ENCODE measurements around the gene MAPK13.
"Not testable (repeated sequence)": the region's sequence is repeated elsewhere in the genome, so short reads cannot be mapped to it uniquely, and the experiment has no call there.

Gene MAPK13

DNA sequence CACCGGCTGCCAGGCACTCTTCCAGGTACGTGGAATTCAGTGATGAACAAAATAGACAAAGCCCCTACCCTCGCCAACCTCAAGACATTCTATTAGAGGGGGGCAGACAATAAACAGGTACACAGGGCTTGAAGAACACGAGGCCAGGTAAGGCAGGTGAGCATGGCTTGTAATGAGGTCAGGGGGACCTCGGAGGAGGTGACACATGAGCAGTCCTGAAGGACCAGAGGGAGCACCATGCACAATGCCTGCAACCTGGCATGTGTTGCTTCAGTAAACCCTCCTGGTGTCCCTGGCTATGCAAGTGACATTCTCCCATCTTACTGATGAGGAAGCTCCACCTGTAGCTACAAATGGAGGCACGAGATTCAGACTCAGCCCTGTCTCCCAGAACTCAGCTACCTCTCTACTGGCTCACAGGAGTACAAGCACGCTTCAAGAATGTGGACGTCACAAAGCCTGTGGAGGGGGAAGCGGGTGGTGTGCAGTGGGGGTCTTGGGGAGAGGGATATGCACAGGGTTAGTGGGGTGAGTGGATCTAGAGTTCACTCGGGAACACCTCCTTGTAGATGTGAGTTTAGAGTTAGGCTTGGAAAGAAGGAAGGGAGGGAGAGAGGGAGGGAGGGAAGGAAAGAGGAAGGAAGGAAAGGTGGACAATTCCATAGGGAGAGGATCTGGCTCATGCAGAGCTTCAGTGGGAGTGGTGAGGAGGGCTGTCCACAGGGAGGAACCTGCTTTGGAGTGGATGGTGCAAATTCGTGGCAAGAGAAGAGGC, 7.6 kb upstream of the MAPK13 start:
- Histone ChIP-seq H3K9ac (ENCODE audit: low read depth, low read length, poor library complexity, severe bottlenecking) (peak overlapping the region; percentile 60), H4K20me1 (ENCODE audit: insufficient read depth, low read length, poor library complexity, severe bottlenecking) (no peaks in the 10 kb centered on the region), H3K27me3 (ENCODE audit: insufficient read depth, low read length, poor library complexity, severe bottlenecking) (no peaks in the 10 kb centered on the region), H3K4me1 (ENCODE audit: insufficient read depth, low read length, poor library complexity, severe bottlenecking) (peaks cover 73% of the 10 kb centered on the region), H2AFZ (ENCODE audit: low read length) (no peak overlapping the region), H3K36me3 (ENCODE audit: insufficient read depth, low read length) (0 out of 2 replicates have a peak, but pooled peaks cover 4% of the 10 kb centered on the region), H3K9me2 (replicated peaks; ENCODE audit: low read depth, low read length) (no peaks in the 10 kb centered on the region), H3K9me3 (ENCODE audit: insufficient read depth, low read depth, low read length) (no peaks in the 10 kb centered on the region), H3K4me2 (ENCODE audit: low read depth, low read length, poor library complexity, severe bottlenecking) (no peak overlapping the region), H3F3A (ENCODE audit: low read depth) (peaks cover 11% of the 10 kb centered on the region; the same call in 1 of the 2 replicates), H3K79me2 (ENCODE audit: insufficient read depth, low read length) (0 out of 2 replicates have a peak, but pooled peaks cover under 1% of the 10 kb centered on the region), H3K4me3 (ENCODE audit: low read length, poor library complexity, severe bottlenecking) (no peak overlapping the region)
- no peak for TF ChIP-seq EZH2phosphoT487 (IDR thresholded peaks at IDR 0.05; ENCODE audit: borderline replicate concordance)
- TF ChIP-seq, protein P1, sequence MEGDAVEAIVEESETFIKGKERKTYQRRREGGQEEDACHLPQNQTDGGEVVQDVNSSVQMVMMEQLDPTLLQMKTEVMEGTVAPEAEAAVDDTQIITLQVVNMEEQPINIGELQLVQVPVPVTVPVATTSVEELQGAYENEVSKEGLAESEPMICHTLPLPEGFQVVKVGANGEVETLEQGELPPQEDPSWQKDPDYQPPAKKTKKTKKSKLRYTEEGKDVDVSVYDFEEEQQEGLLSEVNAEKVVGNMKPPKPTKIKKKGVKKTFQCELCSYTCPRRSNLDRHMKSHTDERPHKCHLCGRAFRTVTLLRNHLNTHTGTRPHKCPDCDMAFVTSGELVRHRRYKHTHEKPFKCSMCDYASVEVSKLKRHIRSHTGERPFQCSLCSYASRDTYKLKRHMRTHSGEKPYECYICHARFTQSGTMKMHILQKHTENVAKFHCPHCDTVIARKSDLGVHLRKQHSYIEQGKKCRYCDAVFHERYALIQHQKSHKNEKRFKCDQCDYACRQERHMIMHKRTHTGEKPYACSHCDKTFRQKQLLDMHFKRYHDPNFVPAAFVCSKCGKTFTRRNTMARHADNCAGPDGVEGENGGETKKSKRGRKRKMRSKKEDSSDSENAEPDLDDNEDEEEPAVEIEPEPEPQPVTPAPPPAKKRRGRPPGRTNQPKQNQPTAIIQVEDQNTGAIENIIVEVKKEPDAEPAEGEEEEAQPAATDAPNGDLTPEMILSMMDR (conservative IDR thresholded peaks at IDR 0.05; ENCODE audit: low read length) = no peak

DNA sequence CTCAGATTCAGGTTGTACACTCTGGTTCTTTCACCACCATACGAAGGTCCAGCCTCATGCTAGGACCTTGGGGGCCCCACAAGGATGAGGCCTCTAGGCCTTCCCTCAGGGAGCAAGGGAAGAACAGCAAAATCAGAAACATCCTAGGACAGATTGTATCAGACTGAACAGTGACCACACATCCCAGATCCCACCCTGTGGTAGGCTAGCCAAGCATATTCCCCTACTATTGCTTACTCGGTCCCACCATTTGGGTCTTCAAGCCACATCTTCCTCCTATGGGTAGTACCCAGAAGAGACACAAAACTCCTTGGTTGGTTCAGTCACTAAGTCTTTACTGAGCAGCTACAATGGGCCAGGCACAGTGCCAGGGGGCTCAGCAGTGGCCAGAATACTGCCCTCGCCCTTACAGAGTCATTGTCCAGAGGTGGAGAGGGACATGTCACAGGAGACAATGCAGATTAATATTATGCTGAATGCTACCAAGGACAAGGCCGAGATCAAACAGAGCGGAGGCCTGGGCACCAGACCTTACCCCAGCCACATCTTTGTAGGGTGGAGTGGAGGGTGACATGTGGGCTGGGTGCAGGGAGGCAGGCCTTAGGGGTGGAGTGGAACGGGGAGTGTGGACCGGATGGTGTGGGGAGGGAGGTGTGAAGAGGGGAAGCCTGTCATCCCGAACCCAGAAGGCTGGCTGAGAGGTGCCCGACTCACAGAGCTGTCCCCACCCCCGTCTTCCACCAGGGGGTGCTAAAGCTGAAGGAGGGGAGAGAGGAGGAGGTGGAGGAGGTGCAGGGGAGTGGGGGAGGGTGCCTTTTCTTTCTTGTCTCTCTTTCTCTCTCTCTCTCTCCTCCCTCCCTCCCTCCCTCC, 6.8 kb upstream of the MAPK13 start:
- peaks cover 73% of the 10 kb centered on the region for H3K4me1 ChIP-seq (ENCODE audit: insufficient read depth, low read length, poor library complexity, severe bottlenecking)
- H2AFZ ChIP-seq (ENCODE audit: low read length) = no peak overlapping the region
- H3K27me3 ChIP-seq (ENCODE audit: insufficient read depth, low read length, poor library complexity, severe bottlenecking) = no peaks in the 10 kb centered on the region
- peak overlapping the region; percentile 35 for H3K4me2 ChIP-seq (ENCODE audit: low read depth, low read length, poor library complexity, severe bottlenecking)
- H3F3A ChIP-seq (ENCODE audit: low read depth) = peaks cover 11% of the 10 kb centered on the region; the same call in 1 of the 2 replicates
- no peaks in the 10 kb centered on the region for H3K79me2 ChIP-seq (ENCODE audit: insufficient read depth, low read length)
- H3K9me3 ChIP-seq (ENCODE audit: insufficient read depth, low read depth, low read length) = no peaks in the 10 kb centered on the region
- no peak overlapping the region for H3K4me3 ChIP-seq (ENCODE audit: low read length, poor library complexity, severe bottlenecking)
- H3K36me3 ChIP-seq (ENCODE audit: insufficient read depth, low read length) = 0 out of 2 replicates have a peak, but pooled peaks cover 4% of the 10 kb centered on the region
- H3K9me2 ChIP-seq (replicated peaks; ENCODE audit: low read depth, low read length) = no peaks in the 10 kb centered on the region
- TF ChIP-seq, protein P1 (conservative IDR thresholded peaks at IDR 0.05; ENCODE audit: low read length) = peak; percentile 69
- no peak for TF ChIP-seq EZH2phosphoT487 (IDR thresholded peaks at IDR 0.05; ENCODE audit: borderline replicate concordance)
- no peaks in the 10 kb centered on the region for H4K20me1 ChIP-seq (ENCODE audit: insufficient read depth, low read length, poor library complexity, severe bottlenecking)
- H3K9ac ChIP-seq (ENCODE audit: low read depth, low read length, poor library complexity, severe bottlenecking) = peak overlapping the region; percentile 60

DNA sequence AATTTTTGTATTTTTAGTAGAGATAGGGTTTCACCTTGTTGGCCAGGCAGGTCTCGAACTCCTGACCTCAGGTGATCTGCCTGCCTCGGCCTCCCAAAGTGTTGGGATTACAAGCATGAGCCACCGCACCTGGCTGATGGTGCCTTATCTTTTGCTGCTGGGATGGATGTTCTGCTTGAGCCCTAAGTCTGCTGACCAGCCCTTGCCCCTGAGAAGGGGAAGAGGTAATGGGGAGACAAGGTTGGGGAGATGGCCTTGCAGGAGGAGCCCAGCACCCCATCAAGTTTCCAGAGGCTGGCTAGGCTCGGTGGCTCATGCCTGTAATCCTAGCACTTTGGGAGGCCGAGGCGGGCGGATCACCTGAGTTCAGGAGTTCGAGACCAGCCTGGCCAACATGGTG, 6.0 kb upstream of the MAPK13 start:
- H2AFZ ChIP-seq (ENCODE audit: low read length); H3K9me2 ChIP-seq (replicated peaks; ENCODE audit: low read depth, low read length); H3K27me3 ChIP-seq (ENCODE audit: insufficient read depth, low read length, poor library complexity, severe bottlenecking); H3K9ac ChIP-seq (ENCODE audit: low read depth, low read length, poor library complexity, severe bottlenecking); H3F3A ChIP-seq (ENCODE audit: low read depth); H4K20me1 ChIP-seq (ENCODE audit: insufficient read depth, low read length, poor library complexity, severe bottlenecking); H3K4me2 ChIP-seq (ENCODE audit: low read depth, low read length, poor library complexity, severe bottlenecking); H3K9me3 ChIP-seq (ENCODE audit: insufficient read depth, low read depth, low read length); H3K4me3 ChIP-seq (ENCODE audit: low read length, poor library complexity, severe bottlenecking); H3K79me2 ChIP-seq (ENCODE audit: insufficient read depth, low read length); H3K36me3 ChIP-seq (ENCODE audit: insufficient read depth, low read length): not testable (repeated sequence)
- H3K4me1 ChIP-seq (ENCODE audit: insufficient read depth, low read length, poor library complexity, severe bottlenecking) = peaks cover 69% of the 10 kb centered on the region
